IMR-90 (cell line): ENCODE results near the gene NEO1. TPM values are rescaled to one million over a fixed set of nuclear protein-coding genes. Genes with fewer than 3 reads are reported as not detected.

Experiments used
- ATAC-seq: fragments of 200-7000 bp; cut with Tn5 transposase; 2 replicates; pipeline ENCODE4 v1.9.1; 2020; ENCODE audit warnings: low read depth, mild to moderate bottlenecking, moderate library complexity
- BruUV-seq: library from RNA; stranded (reverse); fragments of 400-500 nt; replicated peaks from 2 replicates; lab custom pipeline; 2021; lab: Mats Ljungman, UMichigan
- CTCF ChIA-PET: fragments of 300-600 bp; formaldehyde crosslinking; extraction: SDS; loops from one replicate; lab custom pipeline; 2021; ENCODE audit warnings: antibody characterized with exemption; lab: Yijun Ruan, JAX
- POLR2A ChIA-PET: fragments of 300-600 bp; sonication (Branson Sonifier 250); formaldehyde crosslinking; loops from one replicate; lab custom pipeline; 2022; ENCODE audit warnings: antibody characterized with exemption; ENCODE audit not compliant: unreplicated experiment; lab: Charles Lee
- DNase-seq: peaks from one replicate; pipeline ENCODE4 v3.0.0; 2013
- H2AFZ ChIP-seq: replicated peaks from 2 replicates; pipeline ENCODE3; 2013; ENCODE audit warnings: low read length, mild to moderate bottlenecking; ENCODE audit not compliant: poor library complexity
- H2AK5ac ChIP-seq: 2 replicates; pipeline ENCODE4 v1.6.1; 2013; ENCODE audit warnings: low read depth, low read length, inconsistent platforms
- H2AK9ac ChIP-seq: replicated peaks from 2 replicates; pipeline ENCODE3; 2013; ENCODE audit warnings: mild to moderate bottlenecking, low read depth, low read length, moderate library complexity; ENCODE audit not compliant: poor library complexity
- H2BK120ac ChIP-seq: 2 replicates; pipeline ENCODE4 v1.6.1; 2013; ENCODE audit warnings: low read depth, low read length, inconsistent platforms
- H2BK15ac ChIP-seq: 3 replicates; pipeline ENCODE4 v1.6.1; 2013; ENCODE audit warnings: low read depth, low read length, inconsistent platforms
- H2BK20ac ChIP-seq: 2 replicates; pipeline ENCODE4 v1.6.1; 2013; ENCODE audit warnings: low read depth, mild to moderate bottlenecking, inconsistent platforms, low read length, moderate library complexity
- H2BK5ac ChIP-seq: 2 replicates; pipeline ENCODE4 v1.6.1; 2013; ENCODE audit warnings: mild to moderate bottlenecking, low read depth, low read length, inconsistent platforms; ENCODE audit not compliant: poor library complexity, severe bottlenecking
- H3K14ac ChIP-seq: replicated peaks from 2 replicates; pipeline ENCODE4 v1.6.1; 2013; ENCODE audit warnings: low read depth, low read length, inconsistent platforms
- H3K18ac ChIP-seq: 2 replicates; pipeline ENCODE4 v1.6.1; 2013; ENCODE audit warnings: low read depth, low read length, control low read depth
- H3K23ac ChIP-seq: 2 replicates; pipeline ENCODE4 v1.6.1; 2013; ENCODE audit warnings: low read depth, low read length, inconsistent platforms
- H3K27ac ChIP-seq: 2 replicates; pipeline ENCODE4 v1.5.1; 2013; ENCODE audit warnings: mild to moderate bottlenecking, control low read depth, low read length; ENCODE audit not compliant: insufficient read depth
- H3K27me3 ChIP-seq: 2 replicates; pipeline ENCODE4 v1.6.1; 2013; ENCODE audit warnings: low read length; ENCODE audit not compliant: control insufficient read depth, insufficient read depth
- H3K36me3 ChIP-seq: 2 replicates; pipeline ENCODE4 v1.6.1; 2013; ENCODE audit warnings: low read length, mixed read lengths; ENCODE audit not compliant: control insufficient read depth, insufficient read depth
- H3K4ac ChIP-seq: 2 replicates; pipeline ENCODE4 v1.6.1; 2013; ENCODE audit warnings: low read depth, low read length, inconsistent platforms
- H3K4me1 ChIP-seq: 2 replicates; pipeline ENCODE4 v1.6.1; 2013; ENCODE audit warnings: low read length, mixed read lengths; ENCODE audit not compliant: control insufficient read depth, insufficient read depth
- H3K4me2 ChIP-seq: 2 replicates; pipeline ENCODE4 v1.6.1; 2013; ENCODE audit warnings: low read depth, mild to moderate bottlenecking, control low read depth, low read length, moderate library complexity
- H3K4me3 ChIP-seq: 2 replicates; pipeline ENCODE4 v1.5.1; 2013; ENCODE audit warnings: low read depth, mild to moderate bottlenecking, control low read depth, low read length, moderate library complexity; ENCODE audit not compliant: insufficient read depth
- H3K56ac ChIP-seq: 2 replicates; pipeline ENCODE4 v1.6.1; 2013; ENCODE audit warnings: low read length, inconsistent platforms; ENCODE audit not compliant: insufficient read depth; ENCODE audit errors: extremely low read depth
- H3K79me1 ChIP-seq, 2 experiments: 2 replicates each; pipeline ENCODE4 v1.6.1; 2013; ENCODE audit warnings: low read length in 2 of 2, inconsistent platforms in 1 of 2, low read depth in 1 of 2
- H3K9ac ChIP-seq: 2 replicates; pipeline ENCODE4 v1.6.1; 2013; ENCODE audit warnings: low read depth, low read length, control low read depth
- H3K9me1 ChIP-seq: 2 replicates; pipeline ENCODE4 v1.6.1; 2013; ENCODE audit warnings: low read length, inconsistent platforms; ENCODE audit not compliant: insufficient read depth
- H3K9me3 ChIP-seq: 2 replicates; pipeline ENCODE4 v1.6.1; 2013; ENCODE audit warnings: low read length; ENCODE audit not compliant: control insufficient read depth, insufficient read depth
- H4K20me1 ChIP-seq: 2 replicates; pipeline ENCODE4 v1.6.1; 2013; ENCODE audit warnings: low read length, inconsistent platforms; ENCODE audit not compliant: insufficient read depth
- H4K5ac ChIP-seq: 2 replicates; pipeline ENCODE4 v1.6.1; 2013; ENCODE audit warnings: mild to moderate bottlenecking, low read depth, low read length, control low read depth
- H4K8ac ChIP-seq, 2 experiments: 2 replicates each; pipeline ENCODE4 v1.6.1; 2013; ENCODE audit warnings: low read depth in 2 of 2, low read length in 2 of 2, control low read depth in 1 of 2, inconsistent platforms in 1 of 2
- H4K91ac ChIP-seq: 2 replicates; pipeline ENCODE4 v1.6.1; 2013; ENCODE audit warnings: low read depth, low read length, inconsistent platforms; ENCODE audit not compliant: insufficient read depth
- BHLHE40 ChIP-seq: fragments of 150-350 bp; IDR thresholded peaks from 2 replicates; pipeline ENCODE4 v1.6.1; 2016; ENCODE audit warnings: mild to moderate bottlenecking, low read depth, low read length
- CEBPB ChIP-seq: IDR thresholded peaks from 2 replicates; pipeline ENCODE4 v1.6.1; 2012; ENCODE audit warnings: low read depth, low read length, improper control_type of control experiment
- CHD1 ChIP-seq: IDR thresholded peaks from 2 replicates; pipeline ENCODE4 v1.6.1; 2012; ENCODE audit warnings: low read depth, low read length, improper control_type of control experiment
- FOS ChIP-seq: fragments of 150-350 bp; IDR thresholded peaks from 2 replicates; pipeline ENCODE4 v1.6.1; 2016; ENCODE audit warnings: low read depth, low read length
- MAFK ChIP-seq: IDR thresholded peaks from 2 replicates; pipeline ENCODE4 v1.6.1; 2012; ENCODE audit warnings: low read depth, low read length, improper control_type of control experiment
- MAZ ChIP-seq: IDR thresholded peaks from 2 replicates; pipeline ENCODE4 v1.6.1; 2012; ENCODE audit warnings: low read depth, mild to moderate bottlenecking, low read length, improper control_type of control experiment, moderate library complexity, borderline replicate concordance
- NFE2L2 ChIP-seq: fragments of 150-350 bp; IDR thresholded peaks from 2 replicates; pipeline ENCODE4 v1.6.1; 2016; ENCODE audit warnings: low read depth, mild to moderate bottlenecking, low read length
- POLR2A ChIP-seq: IDR thresholded peaks from 2 replicates; pipeline ENCODE4 v1.6.1; 2012; ENCODE audit warnings: mild to moderate bottlenecking, low read depth, low read length
- RAD21 ChIP-seq: IDR thresholded peaks from 2 replicates; pipeline ENCODE4 v1.6.1; 2012; ENCODE audit warnings: low read length, improper control_type of control experiment
- RCOR1 ChIP-seq: IDR thresholded peaks from 2 replicates; pipeline ENCODE4 v1.6.1; 2012; ENCODE audit warnings: mild to moderate bottlenecking, low read length, improper control_type of control experiment; ENCODE audit not compliant: insufficient replicate concordance
- RFX5 ChIP-seq: IDR thresholded peaks from 2 replicates; pipeline ENCODE4 v1.8.0; 2012; ENCODE audit warnings: low read depth, mild to moderate bottlenecking, low read length, moderate library complexity
- WGBS, 2 experiments: methylation state at CpG; one replicate each; pipeline versions ENCODE4 v1.1.5 to v1.1.7; 2013; ENCODE audit warnings: missing lambda C conversion rate in 2 of 2; ENCODE audit not compliant: insufficient read length in 1 of 2; ENCODE audit errors: extremely low coverage in 2 of 2; 5-methylcytosine and 5-hydroxymethylcytosine counted together
- dilution Hi-C: fragments of 300-500 bp; cut with HindIII; formaldehyde crosslinking; loops from one replicate; pipeline ENCODE4 v1.14.3; 2018; ENCODE audit warnings: low sequenced_read_pairs; ENCODE audit not compliant: unreplicated experiment
- in situ Hi-C: fragments of 300-500 bp; cut with MboI; formaldehyde crosslinking; loops from 3 replicates; pipeline ENCODE4 v1.14.3; 2019; ENCODE audit warnings: low sequenced_read_pairs, inconsistent platforms, mixed read lengths
- intact Hi-C: fragments of 100-400 bp; cut with micrococcal nuclease; formaldehyde crosslinking; loops from 2 replicates; pipeline ENCODE4 v1.10.0; 2022
- polyA plus RNA-seq, 3 experiments: library from polyadenylated mRNA; depleted of rRNA; stranded (reverse); fragments of >200 nt; gene quantifications; 2 replicates each; pipeline ENCODE4 v1.2.3, GENCODE V29; 2012; ENCODE audit warnings: low replicate concordance in 1 of 3
- total RNA-seq: library from RNA; depleted of rRNA; stranded (reverse); fragments of >200 nt; gene quantifications from 2 replicates; pipeline ENCODE4 v1.2.3, GENCODE V29; 2012
- TF ChIP-seq, protein P1 (sequence below): conservative IDR thresholded peaks from 2 replicates; pipeline ENCODE4 v1.5.1; 2012; ENCODE audit warnings: mild to moderate bottlenecking, low read depth, low read length, improper control_type of control experiment
- TF ChIP-seq, protein P2 (sequence below): fragments of 150-350 bp; IDR thresholded peaks from 2 replicates; pipeline ENCODE4 v1.6.1; 2017; ENCODE audit warnings: mild to moderate bottlenecking, antibody characterized with exemption, low read length, low read depth
- TF ChIP-seq, protein P3 (sequence below): fragments of 150-350 bp; IDR thresholded peaks from 2 replicates; pipeline ENCODE4 v1.6.1; 2016; ENCODE audit warnings: low read depth, mild to moderate bottlenecking, low read length, moderate library complexity, borderline replicate concordance

The NEO1 gene
- total and polyA plus RNA-seq, 2 of the 4 experiments (the other 2 are of a cell fraction), result 16.3 to 18.5 TPM

DNA sequence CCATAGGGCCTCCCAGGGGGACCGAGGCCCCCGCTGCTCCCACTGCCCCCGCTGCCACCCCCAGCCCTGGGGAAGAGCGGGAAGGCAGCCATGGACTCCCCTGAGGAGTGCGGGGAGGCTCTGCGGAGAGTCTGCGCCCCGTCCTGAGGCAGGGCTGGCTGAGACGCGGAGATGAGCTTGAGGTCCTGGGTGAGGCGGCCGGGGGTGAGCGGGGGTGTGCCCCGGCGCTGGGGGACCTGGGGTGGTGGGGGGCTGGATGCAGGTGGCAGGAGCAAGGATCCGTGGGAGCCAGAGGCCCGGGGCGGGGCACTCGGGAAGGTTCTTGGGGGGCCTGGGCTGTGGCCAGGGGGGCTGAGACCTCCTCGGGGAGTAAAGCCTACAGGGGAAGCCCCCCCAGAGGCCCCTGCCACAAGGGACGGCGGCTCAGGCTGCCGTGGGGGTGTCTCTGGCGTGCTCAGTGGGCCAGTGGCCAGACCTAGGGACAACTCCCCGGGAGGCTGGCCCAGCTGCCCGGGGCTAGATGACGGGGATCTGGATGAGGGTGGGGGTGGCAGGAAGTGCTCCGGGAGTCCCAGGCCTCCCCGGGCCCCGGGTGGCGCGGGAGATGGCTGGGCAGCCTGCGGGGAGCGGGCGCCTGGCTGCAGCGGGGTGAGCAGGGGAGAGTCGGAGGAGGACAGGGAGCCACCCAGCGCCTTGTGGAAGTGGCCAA, 270.6 kb downstream of the NEO1 start:
- H2BK15ac ChIP-seq, result no peak overlapping the region
- no peak overlapping the region for H2BK20ac ChIP-seq
- H4K8ac ChIP-seq, result no peak overlapping the region
- no peak overlapping the region for H3K4ac ChIP-seq
- H2BK120ac ChIP-seq, result no peak overlapping the region
- no peak overlapping the region for H3K9ac ChIP-seq
- no peak overlapping the region for H3K14ac ChIP-seq
- 78% methylated on average over 12 of the region's 38 CpGs; no CpG with 5 or more reads in 1 of the 2 experiments for WGBS, 2 experiments
- H3K56ac ChIP-seq, result no peak overlapping the region
- no peaks in the 10 kb centered on the region for H4K20me1 ChIP-seq
- H4K5ac ChIP-seq, result no peak overlapping the region
- H3K79me1 ChIP-seq, result no peaks in the 10 kb centered on the region
- dilution Hi-C loops, result no loop called here
- intact Hi-C loops, result no loop called here
- no peak overlapping the region for H2BK5ac ChIP-seq
- ATAC-seq, result no peak
- H3K18ac ChIP-seq, result no peak overlapping the region
- no peaks in the 10 kb centered on the region for H3K36me3 ChIP-seq
- H3K4me2 ChIP-seq, result no peak overlapping the region
- H3K23ac ChIP-seq, result no peak overlapping the region
- H2AK5ac ChIP-seq, result no peak overlapping the region
- ChIA-PET POLR2A (no interaction called here), CTCF (no interaction called here)
- peaks cover 47% of the 10 kb centered on the region for H3K27me3 ChIP-seq
- no peak overlapping the region for H2AK9ac ChIP-seq
- no peak overlapping the region for H2AFZ ChIP-seq
- no peaks in the 10 kb centered on the region for H3K9me3 ChIP-seq
- in situ Hi-C loops, result no loop called here
- TF ChIP-seq POLR2A (no peak), NFE2L2 (no peak), CEBPB (no peak), MAZ (no peak), MAFK (no peak), CHD1 (no peak), FOS (no peak), RCOR1 (no peak), BHLHE40 (no peak), RFX5 (no peak), RAD21 (no peak)
- TF ChIP-seq, protein P1, sequence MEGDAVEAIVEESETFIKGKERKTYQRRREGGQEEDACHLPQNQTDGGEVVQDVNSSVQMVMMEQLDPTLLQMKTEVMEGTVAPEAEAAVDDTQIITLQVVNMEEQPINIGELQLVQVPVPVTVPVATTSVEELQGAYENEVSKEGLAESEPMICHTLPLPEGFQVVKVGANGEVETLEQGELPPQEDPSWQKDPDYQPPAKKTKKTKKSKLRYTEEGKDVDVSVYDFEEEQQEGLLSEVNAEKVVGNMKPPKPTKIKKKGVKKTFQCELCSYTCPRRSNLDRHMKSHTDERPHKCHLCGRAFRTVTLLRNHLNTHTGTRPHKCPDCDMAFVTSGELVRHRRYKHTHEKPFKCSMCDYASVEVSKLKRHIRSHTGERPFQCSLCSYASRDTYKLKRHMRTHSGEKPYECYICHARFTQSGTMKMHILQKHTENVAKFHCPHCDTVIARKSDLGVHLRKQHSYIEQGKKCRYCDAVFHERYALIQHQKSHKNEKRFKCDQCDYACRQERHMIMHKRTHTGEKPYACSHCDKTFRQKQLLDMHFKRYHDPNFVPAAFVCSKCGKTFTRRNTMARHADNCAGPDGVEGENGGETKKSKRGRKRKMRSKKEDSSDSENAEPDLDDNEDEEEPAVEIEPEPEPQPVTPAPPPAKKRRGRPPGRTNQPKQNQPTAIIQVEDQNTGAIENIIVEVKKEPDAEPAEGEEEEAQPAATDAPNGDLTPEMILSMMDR, result no peak
- TF ChIP-seq, protein P2, sequence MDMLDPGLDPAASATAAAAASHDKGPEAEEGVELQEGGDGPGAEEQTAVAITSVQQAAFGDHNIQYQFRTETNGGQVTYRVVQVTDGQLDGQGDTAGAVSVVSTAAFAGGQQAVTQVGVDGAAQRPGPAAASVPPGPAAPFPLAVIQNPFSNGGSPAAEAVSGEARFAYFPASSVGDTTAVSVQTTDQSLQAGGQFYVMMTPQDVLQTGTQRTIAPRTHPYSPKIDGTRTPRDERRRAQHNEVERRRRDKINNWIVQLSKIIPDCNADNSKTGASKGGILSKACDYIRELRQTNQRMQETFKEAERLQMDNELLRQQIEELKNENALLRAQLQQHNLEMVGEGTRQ, result no peak
- TF ChIP-seq, protein P3, sequence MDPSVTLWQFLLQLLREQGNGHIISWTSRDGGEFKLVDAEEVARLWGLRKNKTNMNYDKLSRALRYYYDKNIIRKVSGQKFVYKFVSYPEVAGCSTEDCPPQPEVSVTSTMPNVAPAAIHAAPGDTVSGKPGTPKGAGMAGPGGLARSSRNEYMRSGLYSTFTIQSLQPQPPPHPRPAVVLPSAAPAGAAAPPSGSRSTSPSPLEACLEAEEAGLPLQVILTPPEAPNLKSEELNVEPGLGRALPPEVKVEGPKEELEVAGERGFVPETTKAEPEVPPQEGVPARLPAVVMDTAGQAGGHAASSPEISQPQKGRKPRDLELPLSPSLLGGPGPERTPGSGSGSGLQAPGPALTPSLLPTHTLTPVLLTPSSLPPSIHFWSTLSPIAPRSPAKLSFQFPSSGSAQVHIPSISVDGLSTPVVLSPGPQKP, result no peak
- H3K4me3 ChIP-seq, result no peak overlapping the region
- no peak overlapping the region for H3K27ac ChIP-seq
- BruUV-seq, result no TSS peak
- DNase-seq, result no peak
- H3K4me1 ChIP-seq, result no peaks in the 10 kb centered on the region
- H4K91ac ChIP-seq, result no peak overlapping the region
- no peaks in the 10 kb centered on the region for H3K9me1 ChIP-seq
